H1 (cell line): ENCODE results near the gene L3MBTL1. TPM values are rescaled to one million over a fixed set of nuclear protein-coding genes. Genes with fewer than 3 reads are reported as not detected.

ENCODE experiments used
- ATF2 ChIP-seq: IDR thresholded peaks from 2 replicates; pipeline ENCODE4 v1.6.1; 2012; ENCODE audit warnings: low read length, inconsistent platforms
- FOSL1 ChIP-seq: IDR thresholded peaks from 2 replicates; pipeline ENCODE4 v1.6.1; 2011; ENCODE audit warnings: mild to moderate bottlenecking, low read depth, low read length, moderate library complexity; ENCODE audit not compliant: insufficient read depth
- POU5F1 ChIP-seq: IDR thresholded peaks from 2 replicates; pipeline ENCODE4 v1.6.1; 2011; ENCODE audit warnings: low read depth, mild to moderate bottlenecking, low read length, moderate library complexity
- polyA plus RNA-seq, 7 experiments: library from polyadenylated mRNA; depleted of rRNA in 3 of 7; stranded (reverse) in 5 of 7; unstranded in 2 of 7; fragments of >200 nt in 5 of 7; fragments of 200-250 nt in 2 of 7; gene quantifications; 1 replicate in 5 of 7; 2 replicates in 1 of 7; 4 replicates in 1 of 7; pipeline versions ENCODE4 v1.2.1 to v1.2.3, GENCODE V29; 2011 to 2013; ENCODE audit warnings: missing spikeins in 2 of 7, mixed read lengths in 2 of 7
- total RNA-seq: library from RNA; stranded (reverse); fragmentation: NEBNext Ultra II Directional; extraction: Animal tissue kit (Norgen Biotek cat#: 25700); gene quantifications from 2 replicates; pipeline ENCODE4 v1.2.1, GENCODE V29; 2021

L3MBTL1 gene
- total and polyA plus RNA-seq, 2 of the 8 experiments (the other 6 are each of a cell fraction or from before 2014, with no cell fraction given), result 11.9 to 17.0 TPM

- TF ChIP-seq ATF2, result no peak
- TF ChIP-seq FOSL1, result no peak
- no peak for TF ChIP-seq POU5F1
Measured at GRCh38 chr20:43554369-43554768, 46.9 kb downstream of the L3MBTL1 start (continued).
